GM12872 (cell line): ENCODE measurements around the gene FAF1.
A peak's percentile ranks its signal among the peaks of the same experiment; 100 is the strongest.

Source experiments
- TF ChIP-seq, protein P1 (sequence below): IDR thresholded peaks from 3 replicates; pipeline ENCODE4 v1.5.1; 2011; ENCODE audit warnings: low read depth, mild to moderate bottlenecking, low read length, moderate library complexity; ENCODE audit not compliant: insufficient read depth

Gene FAF1

GRCh38 chr1:50942334-50942733 is 17.7 kb downstream of the FAF1 start:
- TF ChIP-seq, protein P1, sequence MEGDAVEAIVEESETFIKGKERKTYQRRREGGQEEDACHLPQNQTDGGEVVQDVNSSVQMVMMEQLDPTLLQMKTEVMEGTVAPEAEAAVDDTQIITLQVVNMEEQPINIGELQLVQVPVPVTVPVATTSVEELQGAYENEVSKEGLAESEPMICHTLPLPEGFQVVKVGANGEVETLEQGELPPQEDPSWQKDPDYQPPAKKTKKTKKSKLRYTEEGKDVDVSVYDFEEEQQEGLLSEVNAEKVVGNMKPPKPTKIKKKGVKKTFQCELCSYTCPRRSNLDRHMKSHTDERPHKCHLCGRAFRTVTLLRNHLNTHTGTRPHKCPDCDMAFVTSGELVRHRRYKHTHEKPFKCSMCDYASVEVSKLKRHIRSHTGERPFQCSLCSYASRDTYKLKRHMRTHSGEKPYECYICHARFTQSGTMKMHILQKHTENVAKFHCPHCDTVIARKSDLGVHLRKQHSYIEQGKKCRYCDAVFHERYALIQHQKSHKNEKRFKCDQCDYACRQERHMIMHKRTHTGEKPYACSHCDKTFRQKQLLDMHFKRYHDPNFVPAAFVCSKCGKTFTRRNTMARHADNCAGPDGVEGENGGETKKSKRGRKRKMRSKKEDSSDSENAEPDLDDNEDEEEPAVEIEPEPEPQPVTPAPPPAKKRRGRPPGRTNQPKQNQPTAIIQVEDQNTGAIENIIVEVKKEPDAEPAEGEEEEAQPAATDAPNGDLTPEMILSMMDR: no peak

DNA sequence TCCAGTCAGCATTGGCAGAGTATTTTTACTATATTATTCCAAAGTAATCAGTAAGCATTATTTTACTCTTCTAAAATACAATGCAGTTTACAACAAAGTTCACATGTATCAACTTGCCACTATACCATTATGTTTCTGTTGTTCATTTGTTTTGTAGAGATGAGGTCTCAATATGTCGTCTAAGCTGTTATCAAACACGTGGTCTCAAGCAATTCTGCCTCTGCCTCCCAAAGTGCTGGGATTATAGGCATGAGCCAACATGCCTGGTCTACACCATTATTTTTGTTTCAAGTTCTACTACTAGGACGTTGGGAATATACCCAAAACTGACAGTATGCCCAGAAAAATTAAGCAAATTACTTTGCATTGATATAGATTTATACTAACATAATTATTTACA is 19.8 kb downstream of the FAF1 start:
- TF ChIP-seq, protein P1: no peak

DNA sequence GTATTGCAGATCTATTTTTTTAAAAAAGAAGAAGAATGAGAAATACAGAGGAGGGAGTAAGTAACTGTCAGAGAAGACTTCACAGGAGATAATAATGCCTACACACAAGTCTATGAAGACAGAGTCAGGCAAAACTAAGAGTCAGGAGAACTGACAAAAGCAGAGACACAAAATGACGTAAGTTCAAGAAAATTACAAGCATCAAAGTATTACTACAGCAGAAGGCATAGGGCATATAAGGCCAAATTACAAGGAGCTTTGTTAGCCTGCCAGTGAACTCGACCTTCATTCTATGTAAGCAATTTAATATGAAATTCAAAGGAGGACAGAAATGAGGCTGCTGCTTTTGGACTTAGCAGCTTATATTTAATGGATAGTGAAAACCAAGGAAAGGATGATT is 23.7 kb downstream of the FAF1 start:
- TF ChIP-seq, protein P1: no peak

DNA sequence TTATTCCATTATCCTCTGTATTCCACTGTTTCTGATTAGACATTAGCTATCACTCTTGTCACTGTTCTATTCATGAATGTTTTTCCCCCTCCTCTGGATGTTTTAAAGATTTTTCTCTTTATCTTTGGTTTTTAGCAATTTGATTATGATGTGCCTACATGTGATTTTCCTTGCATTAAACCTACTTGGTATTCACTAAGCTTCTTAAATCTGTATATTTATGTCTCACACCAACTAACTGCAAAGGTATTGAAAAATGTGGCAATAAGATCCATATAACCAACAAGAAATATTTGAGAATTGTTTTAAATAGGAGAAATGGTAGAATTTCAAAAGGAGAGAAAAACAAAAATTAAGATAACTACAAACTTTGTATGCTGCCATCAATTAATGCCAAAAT is 25.2 kb downstream of the FAF1 start:
- TF ChIP-seq, protein P1: no peak

- TF ChIP-seq, protein P1: no peak
Observed at GRCh38 chr1:50930965-50931737, 28.9 kb downstream of the FAF1 start.

DNA sequence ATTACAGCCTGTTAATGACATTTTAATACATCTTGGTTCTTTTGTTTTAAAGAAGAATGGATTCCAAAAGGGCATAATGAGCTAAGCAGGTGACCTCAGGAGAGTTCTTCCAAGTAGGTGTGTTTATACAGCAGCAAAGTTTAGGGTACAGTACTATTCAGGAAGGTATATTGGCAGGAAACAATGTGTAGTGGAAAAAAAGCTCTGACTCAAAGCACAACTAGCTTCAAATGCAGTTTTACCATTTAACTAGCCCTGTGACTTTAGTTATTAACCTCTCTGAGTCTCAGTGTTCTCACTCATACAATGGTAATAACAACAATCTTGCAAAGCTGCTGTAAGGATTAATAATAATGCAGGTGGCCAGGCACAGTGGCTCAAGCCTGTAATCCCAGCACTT is 29.9 kb downstream of the FAF1 start:
- TF ChIP-seq, protein P1: no peak

- TF ChIP-seq, protein P1: peak; percentile 40; the same call in 2 of the 3 replicates
Observed at GRCh38 chr1:50929376-50929958, 30.6 kb downstream of the FAF1 start.
